Neuronal stem cell (in vitro differentiated cells): ENCODE data around the gene TMEM132D.

ENCODE experiments used
- DNase-seq: peaks from one replicate; pipeline ENCODE4 v3.0.0-alpha.2; 2013; ENCODE audit warnings: low spot score
- H2AFZ ChIP-seq: one replicate; pipeline ENCODE4 v1.6.1; 2013; ENCODE audit warnings: mild to moderate bottlenecking, low read length, inconsistent platforms
- H2AK5ac ChIP-seq: 2 replicates; pipeline ENCODE4 v1.6.1; 2013; ENCODE audit warnings: low read depth, mild to moderate bottlenecking, inconsistent platforms, low read length, moderate library complexity, mixed read lengths
- H2BK120ac ChIP-seq: 2 replicates; pipeline ENCODE4 v1.6.1; 2013; ENCODE audit warnings: low read depth, mild to moderate bottlenecking, inconsistent platforms, low read length, moderate library complexity, mixed read lengths
- H2BK12ac ChIP-seq: one replicate; pipeline ENCODE4 v1.6.1; 2013; ENCODE audit warnings: low read length, inconsistent platforms
- H2BK15ac ChIP-seq: 2 replicates; pipeline ENCODE4 v1.6.1; 2013; ENCODE audit warnings: mild to moderate bottlenecking, low read length, inconsistent platforms, mixed read lengths
- H2BK5ac ChIP-seq: one replicate; pipeline ENCODE4 v1.6.1; 2013; ENCODE audit warnings: inconsistent platforms, mild to moderate bottlenecking, low read length, moderate library complexity
- H3K14ac ChIP-seq: one replicate; pipeline ENCODE4 v1.6.1; 2013; ENCODE audit warnings: low read length, inconsistent platforms
- H3K18ac ChIP-seq: 2 replicates; pipeline ENCODE4 v1.6.1; 2013; ENCODE audit warnings: low read length, inconsistent platforms
- H3K23ac ChIP-seq: 2 replicates; pipeline ENCODE4 v1.6.1; 2013; ENCODE audit warnings: low read depth, mild to moderate bottlenecking, mixed read lengths, low read length, inconsistent platforms; ENCODE audit not compliant: poor library complexity
- H3K27ac ChIP-seq: replicated peaks from 3 replicates; pipeline ENCODE4 v1.5.1; 2013; ENCODE audit warnings: low read length, inconsistent platforms
- H3K27me3 ChIP-seq, 3 experiments: 2 replicates each; pipeline ENCODE4 v1.6.1; 2013; ENCODE audit warnings: low read length in 3 of 3, mild to moderate bottlenecking in 2 of 3, inconsistent platforms in 1 of 3, low read depth in 1 of 3, mixed read lengths in 1 of 3, moderate library complexity in 1 of 3; ENCODE audit not compliant: control insufficient read depth in 3 of 3, insufficient read depth in 3 of 3
- H3K36me3 ChIP-seq, 2 donors: replicated peaks in 1 of 2; 2 replicates each; pipeline ENCODE4 v1.6.1; 2013; ENCODE audit warnings: low read length in 2 of 2; ENCODE audit not compliant: control insufficient read depth in 2 of 2, insufficient read depth in 2 of 2
- H3K4ac ChIP-seq: 2 replicates; pipeline ENCODE4 v1.6.1; 2013; ENCODE audit warnings: inconsistent platforms, mild to moderate bottlenecking, low read length, moderate library complexity
- H3K4me1 ChIP-seq, 2 donors: 1 replicate in 1 of 2; 2 replicates in 1 of 2; pipeline ENCODE4 v1.6.1; 2013; ENCODE audit warnings: low read length in 2 of 2, low read depth in 1 of 2; ENCODE audit not compliant: control insufficient read depth in 2 of 2, insufficient read depth in 1 of 2
- H3K4me2 ChIP-seq: one replicate; pipeline ENCODE4 v1.6.1; 2013; ENCODE audit warnings: mild to moderate bottlenecking, low read length, inconsistent platforms; ENCODE audit not compliant: insufficient read depth, poor library complexity, severe bottlenecking
- H3K4me3 ChIP-seq, 2 donors: 2 replicates each; pipeline ENCODE4 v1.5.1; 2013; ENCODE audit warnings: low read length in 2 of 2, mild to moderate bottlenecking in 2 of 2, inconsistent platforms in 1 of 2, moderate library complexity in 1 of 2
- H3K79me1 ChIP-seq: one replicate; pipeline ENCODE4 v1.6.1; 2013; ENCODE audit warnings: low read depth, mild to moderate bottlenecking, inconsistent platforms, low read length, moderate library complexity
- H3K9ac ChIP-seq: one replicate; pipeline ENCODE4 v1.6.1; 2013; ENCODE audit warnings: mild to moderate bottlenecking, low read depth, low read length, inconsistent platforms; ENCODE audit not compliant: poor library complexity
- H3K9me3 ChIP-seq, 2 donors: replicated peaks in 1 of 2; 2 replicates each; pipeline versions ENCODE3 to v1.6.1; 2013; ENCODE audit warnings: low read length in 2 of 2, mild to moderate bottlenecking in 2 of 2, inconsistent platforms in 1 of 2, low read depth in 1 of 2, mixed read lengths in 1 of 2, moderate library complexity in 1 of 2; ENCODE audit not compliant: control insufficient read depth in 2 of 2, insufficient read depth in 1 of 2
- H4K8ac ChIP-seq: one replicate; pipeline ENCODE4 v1.6.1; 2013; ENCODE audit warnings: low read depth, mild to moderate bottlenecking, inconsistent platforms, low read length, moderate library complexity
- H4K91ac ChIP-seq: one replicate; pipeline ENCODE4 v1.6.1; 2013; ENCODE audit warnings: low read length, low read depth, mild to moderate bottlenecking, inconsistent platforms; ENCODE audit not compliant: poor library complexity
- WGBS, 2 donors: extraction: QIAGEN DNeasy Blood & Tissue Kit; methylation state at CpG; one replicate each; pipeline ENCODE4 v1.1.7; 2013; ENCODE audit warnings: missing lambda C conversion rate in 2 of 2, mixed read lengths in 1 of 2; ENCODE audit not compliant: insufficient read length in 2 of 2, insufficient replicate concordance in 1 of 2; ENCODE audit errors: extremely low coverage in 2 of 2; 5-methylcytosine and 5-hydroxymethylcytosine counted together

TMEM132D gene

GRCh38 chr12:129269756-129270495, 633.9 kb downstream of the TMEM132D start:
- H3K4me1 ChIP-seq, result no peaks in the 10 kb centered on the region
- H3K9ac ChIP-seq, result no peak overlapping the region
- no peak overlapping the region for H3K18ac ChIP-seq
- H2BK12ac ChIP-seq, result no peak overlapping the region
- no peaks in the 10 kb centered on the region for H3K27me3 ChIP-seq
- no peak overlapping the region for H2BK120ac ChIP-seq
- H3K27ac ChIP-seq, result no peak overlapping the region
- H3K14ac ChIP-seq, result no peak overlapping the region
- DNase-seq, result no peak
- no peaks in the 10 kb centered on the region for H3K79me1 ChIP-seq
- no peak overlapping the region for H4K91ac ChIP-seq
- no peak overlapping the region for H3K4ac ChIP-seq
- no peak overlapping the region for H2BK15ac ChIP-seq
- no peak overlapping the region for H3K4me2 ChIP-seq
- H2BK5ac ChIP-seq, result no peak overlapping the region
- no peaks in the 10 kb centered on the region for H3K9me3 ChIP-seq
- no peak overlapping the region for H2AFZ ChIP-seq
- H4K8ac ChIP-seq, result no peak overlapping the region
- no peak overlapping the region for H3K4me3 ChIP-seq
- whole genome bisulfite sequencing, 2 donors, result no CpG with 5 or more reads among the region's 16 CpGs
- no peak overlapping the region for H2AK5ac ChIP-seq
- H3K23ac ChIP-seq, result no peak overlapping the region
- H3K36me3 ChIP-seq, result no peaks in the 10 kb centered on the region

DNA sequence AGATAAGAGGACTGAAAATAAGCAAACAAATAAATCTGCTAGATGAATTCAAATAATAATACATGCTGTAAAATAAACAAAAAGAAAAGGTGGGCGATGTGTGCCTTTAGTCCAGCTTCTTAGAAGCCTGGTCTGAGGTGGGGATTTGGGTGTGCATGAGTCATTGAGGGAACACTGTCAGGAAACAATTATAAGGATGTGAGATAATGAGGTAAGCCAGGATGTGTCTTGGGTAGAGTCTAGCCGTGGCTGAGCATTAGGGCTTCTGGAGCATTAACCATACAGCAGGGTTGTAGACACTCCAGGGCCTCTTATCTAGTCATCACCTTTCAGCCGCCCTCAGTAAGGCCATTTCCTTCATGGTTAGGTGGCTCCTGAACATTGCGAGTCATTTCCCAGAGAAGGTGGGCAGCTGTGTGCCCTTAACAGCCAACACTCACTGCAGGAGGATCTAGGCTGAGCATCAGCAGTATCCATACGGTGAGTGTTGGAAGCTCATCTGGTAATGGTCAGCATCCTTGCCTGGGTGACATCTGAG, 645.0 kb downstream of the TMEM132D start:
- Histone ChIP-seq H3K4me3 (no peak overlapping the region), H3K9me3 (peaks cover 0 to 1% of the 10 kb centered on the region in 2 donors), H2BK15ac (no peak overlapping the region), H4K91ac (no peak overlapping the region), H2AK5ac (no peak overlapping the region), H2AFZ (no peak overlapping the region), H3K27ac (no peak overlapping the region), H3K4me1 (no peaks in the 10 kb centered on the region), H3K18ac (no peak overlapping the region), H3K4ac (no peak overlapping the region), H3K14ac (peak overlapping the region; percentile 92), H3K9ac (peak overlapping the region; percentile 44), H2BK5ac (no peak overlapping the region), H3K4me2 (no peak overlapping the region), H3K27me3 (no peaks in the 10 kb centered on the region), H3K23ac (no peak overlapping the region), H2BK120ac (no peak overlapping the region), H4K8ac (no peak overlapping the region), H2BK12ac (no peak overlapping the region), H3K79me1 (no peaks in the 10 kb centered on the region), H3K36me3 (no peaks in the 10 kb centered on the region)
- no CpG with 5 or more reads among the region's 5 CpGs for WGBS, 2 donors
- no peak for DNase-seq

GRCh38 chr12:129257524-129257923, 646.3 kb downstream of the TMEM132D start:
- no peak overlapping the region for H3K27ac ChIP-seq
- H3K9ac ChIP-seq, result no peak overlapping the region
- no peaks in the 10 kb centered on the region for H3K36me3 ChIP-seq
- H3K4me2 ChIP-seq, result no peak overlapping the region
- no peak overlapping the region for H2BK12ac ChIP-seq
- H3K79me1 ChIP-seq, result no peaks in the 10 kb centered on the region
- no peak overlapping the region for H3K23ac ChIP-seq
- no peaks in the 10 kb centered on the region for H3K27me3 ChIP-seq
- no peak overlapping the region for H4K8ac ChIP-seq
- H3K14ac ChIP-seq, result no peak overlapping the region
- H2BK120ac ChIP-seq, result no peak overlapping the region
- H3K4me1 ChIP-seq, result no peaks in the 10 kb centered on the region
- H2AK5ac ChIP-seq, result no peak overlapping the region
- peaks cover 0 to 1% of the 10 kb centered on the region in 2 donors for H3K9me3 ChIP-seq
- WGBS, 2 donors, result no CpG with 5 or more reads among the region's 3 CpGs
- no peak overlapping the region for H2BK5ac ChIP-seq
- no peak overlapping the region for H2BK15ac ChIP-seq
- H3K4me3 ChIP-seq, result no peak overlapping the region
- no peak overlapping the region for H4K91ac ChIP-seq
- no peak for DNase-seq
- H3K18ac ChIP-seq, result no peak overlapping the region
- no peak overlapping the region for H2AFZ ChIP-seq
- no peak overlapping the region for H3K4ac ChIP-seq

DNA sequence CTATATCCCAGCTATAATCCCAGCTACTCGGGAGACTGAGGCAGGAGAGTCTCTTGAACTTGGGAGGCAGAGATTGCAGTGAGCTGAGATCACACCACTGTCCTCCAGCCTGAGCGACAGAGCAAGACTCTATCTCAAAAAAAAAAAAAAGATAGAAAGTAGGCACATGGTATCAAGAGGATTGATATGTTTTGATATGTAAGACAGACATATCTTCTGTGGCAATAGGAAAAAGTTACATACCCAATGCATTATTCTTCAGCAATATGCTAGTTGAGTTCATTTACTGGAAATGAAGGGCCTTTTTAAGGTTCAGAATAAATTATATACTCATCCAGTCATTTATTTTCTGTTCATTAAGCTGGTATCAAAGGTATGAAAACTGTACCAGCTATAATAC, 657.2 kb downstream of the TMEM132D start:
- H3K14ac ChIP-seq, result no peak overlapping the region
- no peak overlapping the region for H2AFZ ChIP-seq
- H3K27ac ChIP-seq, result no peak overlapping the region
- no CpG with 5 or more reads among the region's 2 CpGs for WGBS, 2 donors
- no peaks in the 10 kb centered on the region for H3K79me1 ChIP-seq
- H3K4me3 ChIP-seq, result no peak overlapping the region
- no peaks in the 10 kb centered on the region for H3K9me3 ChIP-seq
- no peak overlapping the region for H4K8ac ChIP-seq
- H3K36me3 ChIP-seq, result no peaks in the 10 kb centered on the region
- no peak overlapping the region for H3K9ac ChIP-seq
- no peaks in the 10 kb centered on the region for H3K27me3 ChIP-seq
- H3K4me2 ChIP-seq, result no peak overlapping the region
- no peak overlapping the region for H3K4ac ChIP-seq
- no peaks in the 10 kb centered on the region for H3K4me1 ChIP-seq
- no peak overlapping the region for H2AK5ac ChIP-seq
- no peak overlapping the region for H2BK12ac ChIP-seq
- DNase-seq, result no peak
- no peak overlapping the region for H2BK120ac ChIP-seq
- H2BK15ac ChIP-seq, result no peak overlapping the region
- no peak overlapping the region for H4K91ac ChIP-seq
- H3K18ac ChIP-seq, result no peak overlapping the region
- H2BK5ac ChIP-seq, result no peak overlapping the region
- H3K23ac ChIP-seq, result no peak overlapping the region
